ENCODE data around the gene ALG5. TPM values are rescaled to one million over a fixed set of nuclear protein-coding genes. Genes with fewer than 3 reads are reported as not detected.

The ALG5 gene
- polyA plus RNA-seq, 2 donors: 17.0 to 26.2 TPM

GRCh38 chr13:36954542-36954941 lies 44.6 kb downstream of the ALG5 start:
- no peaks in the 10 kb centered on the region for H3K4me1 ChIP-seq (ENCODE audit: control insufficient read depth in 2 of 2, insufficient read depth in 2 of 2, low read length in 1 of 2)
- no peaks in the 10 kb centered on the region for H3K27me3 ChIP-seq (ENCODE audit: control insufficient read depth in 1 of 2, insufficient read depth in 2 of 2, low read length in 2 of 2)
- H3K36me3 ChIP-seq (ENCODE audit: control insufficient read depth in 2 of 2, insufficient read depth in 2 of 2, low read length in 1 of 2): peaks cover 0 to 10% of the 10 kb centered on the region in 2 donors
- H3K4me3 ChIP-seq (ENCODE audit: low read depth in 1 of 2, low read length in 2 of 2): no peak overlapping the region
- no peak overlapping the region for H3K27ac ChIP-seq (ENCODE audit: low read depth in 2 of 2, low read length in 1 of 2)
- no peaks in the 10 kb centered on the region for H3K9me3 ChIP-seq (ENCODE audit: control insufficient read depth in 2 of 2, insufficient read depth in 1 of 2, low read depth in 1 of 2, low read length in 1 of 2)

- Histone ChIP-seq H3K4me3 (ENCODE audit: low read depth in 1 of 2, low read length in 2 of 2) (no peak overlapping the region), H3K36me3 (ENCODE audit: control insufficient read depth in 2 of 2, insufficient read depth in 2 of 2, low read length in 1 of 2) (peaks cover 0 to 4% of the 10 kb centered on the region in 2 donors), H3K27me3 (ENCODE audit: control insufficient read depth in 1 of 2, insufficient read depth in 2 of 2, low read length in 2 of 2) (no peaks in the 10 kb centered on the region), H3K9me3 (ENCODE audit: control insufficient read depth in 2 of 2, insufficient read depth in 1 of 2, low read depth in 1 of 2, low read length in 1 of 2) (no peaks in the 10 kb centered on the region), H3K27ac (ENCODE audit: low read depth in 2 of 2, low read length in 1 of 2) (no peak overlapping the region), H3K4me1 (ENCODE audit: control insufficient read depth in 2 of 2, insufficient read depth in 2 of 2, low read length in 1 of 2) (no peaks in the 10 kb centered on the region)
- WGBS, 2 donors: 92 to 93% methylated on average over 2 of the region's 2 CpGs
These were observed 48.2 kb downstream of the ALG5 start for GRCh38 chr13:36950920-36951319.

- no peaks in the 10 kb centered on the region for H3K9me3 ChIP-seq (ENCODE audit: control insufficient read depth in 2 of 2, insufficient read depth in 1 of 2, low read depth in 1 of 2, low read length in 1 of 2)
- no peak overlapping the region for H3K4me3 ChIP-seq (ENCODE audit: low read depth in 1 of 2, low read length in 2 of 2)
- no peaks in the 10 kb centered on the region for H3K27me3 ChIP-seq (ENCODE audit: control insufficient read depth in 1 of 2, insufficient read depth in 2 of 2, low read length in 2 of 2)
- no peaks in the 10 kb centered on the region for H3K4me1 ChIP-seq (ENCODE audit: control insufficient read depth in 2 of 2, insufficient read depth in 2 of 2, low read length in 1 of 2)
- WGBS, 2 donors: 92 to 96% methylated on average over 4 of the region's 4 CpGs
- peaks cover 0 to 4% of the 10 kb centered on the region in 2 donors for H3K36me3 ChIP-seq (ENCODE audit: control insufficient read depth in 2 of 2, insufficient read depth in 2 of 2, low read length in 1 of 2)
- H3K27ac ChIP-seq (ENCODE audit: low read depth in 2 of 2, low read length in 1 of 2): no peak overlapping the region
These were observed 48.8 kb downstream of the ALG5 start for GRCh38 chr13:36950330-36950729.

GRCh38 chr13:36945078-36945477 lies 54.1 kb downstream of the ALG5 start:
- 46 to 54% methylated on average over 3 of the region's 3 CpGs for WGBS, 2 donors
- no peaks in the 10 kb centered on the region for H3K9me3 ChIP-seq (ENCODE audit: control insufficient read depth in 2 of 2, insufficient read depth in 1 of 2, low read depth in 1 of 2, low read length in 1 of 2)

GRCh38 chr13:36925603-36926002 lies 73.5 kb downstream of the ALG5 start:
- H3K9me3 ChIP-seq (ENCODE audit: control insufficient read depth in 2 of 2, insufficient read depth in 1 of 2, low read depth in 1 of 2, low read length in 1 of 2): no peaks in the 10 kb centered on the region
- no peaks in the 10 kb centered on the region for H3K4me1 ChIP-seq (ENCODE audit: control insufficient read depth in 2 of 2, insufficient read depth in 2 of 2, low read length in 1 of 2)
- WGBS, 2 donors: 69 to 80% methylated on average over 7 of the region's 7 CpGs
- H3K4me3 ChIP-seq (ENCODE audit: low read depth in 1 of 2, low read length in 2 of 2): no peak overlapping the region
- H3K27ac ChIP-seq (ENCODE audit: low read depth in 2 of 2, low read length in 1 of 2): no peak overlapping the region
- H3K36me3 ChIP-seq (ENCODE audit: control insufficient read depth in 2 of 2, insufficient read depth in 2 of 2, low read length in 1 of 2): no peaks in the 10 kb centered on the region
- H3K27me3 ChIP-seq (ENCODE audit: control insufficient read depth in 1 of 2, insufficient read depth in 2 of 2, low read length in 2 of 2): no peaks in the 10 kb centered on the region

More at GRCh38 chr13:36945078-36945477, 54.1 kb downstream of the ALG5 start:
- no peaks in the 10 kb centered on the region for H3K4me1 ChIP-seq (ENCODE audit: control insufficient read depth in 2 of 2, insufficient read depth in 2 of 2, low read length in 1 of 2)
- H3K27me3 ChIP-seq (ENCODE audit: control insufficient read depth in 1 of 2, insufficient read depth in 2 of 2, low read length in 2 of 2): no peaks in the 10 kb centered on the region
- no peak overlapping the region for H3K27ac ChIP-seq (ENCODE audit: low read depth in 2 of 2, low read length in 1 of 2)
- H3K4me3 ChIP-seq (ENCODE audit: low read depth in 1 of 2, low read length in 2 of 2): no peak overlapping the region
- H3K36me3 ChIP-seq (ENCODE audit: control insufficient read depth in 2 of 2, insufficient read depth in 2 of 2, low read length in 1 of 2): no peaks in the 10 kb centered on the region

GRCh38 chr13:36924001-36924400 lies 75.1 kb downstream of the ALG5 start:
- Histone ChIP-seq H3K27me3 (ENCODE audit: control insufficient read depth in 1 of 2, insufficient read depth in 2 of 2, low read length in 2 of 2) (no peaks in the 10 kb centered on the region), H3K9me3 (ENCODE audit: control insufficient read depth in 2 of 2, insufficient read depth in 1 of 2, low read depth in 1 of 2, low read length in 1 of 2) (no peaks in the 10 kb centered on the region), H3K4me1 (ENCODE audit: control insufficient read depth in 2 of 2, insufficient read depth in 2 of 2, low read length in 1 of 2) (peaks cover 0 to 2% of the 10 kb centered on the region in 2 donors), H3K27ac (ENCODE audit: low read depth in 2 of 2, low read length in 1 of 2) (no peak overlapping the region), H3K4me3 (ENCODE audit: low read depth in 1 of 2, low read length in 2 of 2) (no peak overlapping the region), H3K36me3 (ENCODE audit: control insufficient read depth in 2 of 2, insufficient read depth in 2 of 2, low read length in 1 of 2) (no peaks in the 10 kb centered on the region)
- 74 to 76% methylated on average over 3 of the region's 3 CpGs for WGBS, 2 donors

GRCh38 chr13:36921631-36922301 lies 77.4 kb downstream of the ALG5 start:
- H3K4me1 ChIP-seq (ENCODE audit: control insufficient read depth in 2 of 2, insufficient read depth in 2 of 2, low read length in 1 of 2): peaks cover 0 to 2% of the 10 kb centered on the region in 2 donors
- H3K9me3 ChIP-seq (ENCODE audit: control insufficient read depth in 2 of 2, insufficient read depth in 1 of 2, low read depth in 1 of 2, low read length in 1 of 2): no peaks in the 10 kb centered on the region
- WGBS, 2 donors: 79 to 81% methylated on average over 10 of the region's 10 CpGs
- H3K36me3 ChIP-seq (ENCODE audit: control insufficient read depth in 2 of 2, insufficient read depth in 2 of 2, low read length in 1 of 2): no peaks in the 10 kb centered on the region
- no peak overlapping the region for H3K4me3 ChIP-seq (ENCODE audit: low read depth in 1 of 2, low read length in 2 of 2)
- H3K27me3 ChIP-seq (ENCODE audit: control insufficient read depth in 1 of 2, insufficient read depth in 2 of 2, low read length in 2 of 2): no peaks in the 10 kb centered on the region
- H3K27ac ChIP-seq (ENCODE audit: low read depth in 2 of 2, low read length in 1 of 2): no peak overlapping the region

GRCh38 chr13:36920616-36921185 lies 78.4 kb downstream of the ALG5 start:
- H3K9me3 ChIP-seq (ENCODE audit: control insufficient read depth in 2 of 2, insufficient read depth in 1 of 2, low read depth in 1 of 2, low read length in 1 of 2): no peaks in the 10 kb centered on the region
- H3K4me1 ChIP-seq (ENCODE audit: control insufficient read depth in 2 of 2, insufficient read depth in 2 of 2, low read length in 1 of 2): peaks cover 0 to 2% of the 10 kb centered on the region in 2 donors
- 62 to 68% methylated on average over 9 of the region's 9 CpGs for WGBS, 2 donors
- no peaks in the 10 kb centered on the region for H3K27me3 ChIP-seq (ENCODE audit: control insufficient read depth in 1 of 2, insufficient read depth in 2 of 2, low read length in 2 of 2)
- peak overlapping the region; percentile 11 to 38 for H3K27ac ChIP-seq (ENCODE audit: low read depth in 2 of 2, low read length in 1 of 2)
- H3K36me3 ChIP-seq (ENCODE audit: control insufficient read depth in 2 of 2, insufficient read depth in 2 of 2, low read length in 1 of 2): no peaks in the 10 kb centered on the region
- H3K4me3 ChIP-seq (ENCODE audit: low read depth in 1 of 2, low read length in 2 of 2): peak overlapping the region in 1 of 2 donors; percentile 75

GRCh38 chr13:36919833-36920615 lies 79.1 kb downstream of the ALG5 start, which contains the start of gene SMAD9:
Gene SMAD9, minus strand, starts transcription at chr13:36920238. Its CDS starts 40,549 bp downstream, at chr13:36879689.
- Histone ChIP-seq H3K4me1 (ENCODE audit: control insufficient read depth in 2 of 2, insufficient read depth in 2 of 2, low read length in 1 of 2) (peaks cover 0 to 2% of the 10 kb centered on the region in 2 donors), H3K27me3 (ENCODE audit: control insufficient read depth in 1 of 2, insufficient read depth in 2 of 2, low read length in 2 of 2) (no peaks in the 10 kb centered on the region), H3K9me3 (ENCODE audit: control insufficient read depth in 2 of 2, insufficient read depth in 1 of 2, low read depth in 1 of 2, low read length in 1 of 2) (no peaks in the 10 kb centered on the region), H3K27ac (ENCODE audit: low read depth in 2 of 2, low read length in 1 of 2) (peak within 1 kb of the TSS; percentile 38 to 75), H3K36me3 (ENCODE audit: control insufficient read depth in 2 of 2, insufficient read depth in 2 of 2, low read length in 1 of 2) (no peaks in the 10 kb centered on the region), H3K4me3 (ENCODE audit: low read depth in 1 of 2, low read length in 2 of 2) (peak within 1 kb of the TSS; percentile 47 to 75)
- WGBS, 2 donors: 1% methylated on average over 38 to 104 of the region's 104 CpGs

All from esophagus (tissue), 2 donors.